A549 (cell line): ENCODE data around the gene TUBB3. TPM values are rescaled to one million over a fixed set of nuclear protein-coding genes. Genes with fewer than 3 reads are reported as not detected.

Experiments
- ATAC-seq, 2 experiments: fragments of 200-7000 bp in 1 of 2; fragments of >200 bp in 1 of 2; cut with Nextera tagmentation in 1 of 2; cut with Tn5 transposase in 1 of 2; 3 replicates each; pipeline versions ENCODE4 v1.8.0 to v1.9.1; 2018 to 2020; ENCODE audit warnings: mild to moderate bottlenecking in 1 of 2, moderate library complexity in 1 of 2
- CTCF ChIA-PET: fragments of 300-600 bp; sonication (Branson Sonifier 250); formaldehyde crosslinking; extraction: SDS; loops from one replicate; lab custom pipeline; 2021; ENCODE audit warnings: antibody characterized with exemption, inconsistent platforms; lab: Yijun Ruan, JAX
- POLR2A ChIA-PET: fragments of 350-600 bp; formaldehyde crosslinking; extraction: SDS; loops from one replicate; lab custom pipeline; 2021; ENCODE audit warnings: antibody characterized with exemption, inconsistent platforms; lab: Yijun Ruan, JAX
- DNase-seq, 2 experiments: peaks; one replicate each; pipeline versions ENCODE4 v3.0.0 to v3.0.0-alpha.2; 2011 to 2016; ENCODE audit warnings: low read depth in 1 of 2, low spot score in 1 of 2
- FAIRE-seq: peaks from 2 replicates; lab custom pipeline; 2011; peaks lifted over from hg19 to GRCh38; lab: Jason Lieb, UNC
- H3K27ac ChIP-seq, 2 experiments: fragments of >200 bp; sonication (Bioruptor Twin); formaldehyde crosslinking; 3 replicates each; pipeline ENCODE4 v1.5.1; 2016 to 2017
- H3K4me1 ChIP-seq: fragments of >200 bp; sonication (Bioruptor Twin); formaldehyde crosslinking; 3 replicates; pipeline ENCODE4 v1.6.1; 2016
- H3K4me2 ChIP-seq: fragments of >200 bp; sonication (Bioruptor Twin); formaldehyde crosslinking; 3 replicates; pipeline ENCODE4 v1.6.1; 2016
- H3K4me3 ChIP-seq: fragments of >200 bp; sonication (Bioruptor Twin); formaldehyde crosslinking; 3 replicates; pipeline ENCODE4 v1.5.1; 2016
- H3K9me3 ChIP-seq: fragments of >200 bp; sonication (Bioruptor Twin); formaldehyde crosslinking; 3 replicates; pipeline ENCODE4 v1.6.1; 2016
- BCL3 ChIP-seq: fragments of >200 bp; sonication (Bioruptor Twin); formaldehyde crosslinking; IDR thresholded peaks from 3 replicates; pipeline ENCODE4 v1.6.1; 2016
- CBX8 ChIP-seq: fragments of 200-600 bp; sonication (generic); IDR thresholded peaks from 2 replicates; pipeline ENCODE4 v1.6.1; 2016
- CEBPB ChIP-seq, 2 experiments: fragments of >200 bp in 1 of 2; sonication (Bioruptor Twin) in 1 of 2; formaldehyde crosslinking in 1 of 2; IDR thresholded peaks; 2 replicates each; pipeline ENCODE4 v1.6.1; 2012 to 2016
- CHD2 ChIP-seq: fragments of 150-350 bp; IDR thresholded peaks from 2 replicates; pipeline ENCODE4 v1.6.1; 2014; ENCODE audit warnings: low read length; ENCODE audit not compliant: partially characterized antibody
- CTCF ChIP-seq: fragments of >200 bp; sonication (Bioruptor Twin); formaldehyde crosslinking; IDR thresholded peaks from 3 replicates; pipeline ENCODE4 v1.5.1; 2016
- EHF ChIP-seq: fragments of 250-450 bp; sonication (Bioruptor Pico); IDR thresholded peaks from 2 replicates; pipeline ENCODE4 v1.5.0; 2020; ENCODE audit warnings: mild to moderate bottlenecking
- ELK1 ChIP-seq: fragments of 150-350 bp; IDR thresholded peaks from 2 replicates; pipeline ENCODE4 v1.6.1; 2014; ENCODE audit warnings: low read depth, mild to moderate bottlenecking, low read length
- JUN ChIP-seq, 2 experiments: fragments of >200 bp; sonication (Bioruptor Twin); formaldehyde crosslinking; IDR thresholded peaks; 2 replicates in 1 of 2; 3 replicates in 1 of 2; pipeline ENCODE4 v1.6.1; 2016 to 2017
- JUNB ChIP-seq: fragments of >200 bp; sonication (Bioruptor Twin); formaldehyde crosslinking; IDR thresholded peaks from 2 replicates; pipeline ENCODE4 v1.6.1; 2016
- KDM1A ChIP-seq: fragments of 200-600 bp; sonication (generic); IDR thresholded peaks from 2 replicates; pipeline ENCODE4 v1.6.1; 2016; ENCODE audit warnings: low read depth, mild to moderate bottlenecking
- MAFK ChIP-seq: fragments of 450-650 bp; IDR thresholded peaks from 2 replicates; pipeline ENCODE4 v1.6.1; 2014; ENCODE audit not compliant: partially characterized antibody
- NPAS2 ChIP-seq: fragments of 250-450 bp; sonication (Bioruptor Pico); IDR thresholded peaks from 2 replicates; pipeline ENCODE4 v1.8.0; 2022; ENCODE audit warnings: mild to moderate bottlenecking, moderate library complexity, borderline replicate concordance
- PBX3 ChIP-seq: IDR thresholded peaks from 2 replicates; pipeline ENCODE4 v1.6.1; 2012
- PHF8 ChIP-seq: fragments of 200-600 bp; sonication (generic); IDR thresholded peaks from 2 replicates; pipeline ENCODE4 v1.6.1; 2016; ENCODE audit warnings: low read depth, mild to moderate bottlenecking, antibody characterized with exemption, moderate library complexity, borderline replicate concordance
- POLR2A ChIP-seq: IDR thresholded peaks from 2 replicates; pipeline ENCODE4 v1.6.1; 2012; ENCODE audit warnings: mild to moderate bottlenecking, low read length
- RAD21 ChIP-seq, 2 experiments: fragments of >200 bp in 1 of 2; sonication (Bioruptor Twin) in 1 of 2; formaldehyde crosslinking in 1 of 2; IDR thresholded peaks in 1 of 2; conservative IDR thresholded peaks in 1 of 2; 2 replicates in 1 of 2; 3 replicates in 1 of 2; pipeline ENCODE4 v1.6.1; 2012 to 2018; ENCODE audit warnings: inconsistent platforms in 1 of 2
- SMC3 ChIP-seq: fragments of >200 bp; sonication (Bioruptor Twin); formaldehyde crosslinking; IDR thresholded peaks from 3 replicates; pipeline ENCODE4 v1.6.1; 2018; ENCODE audit warnings: inconsistent platforms
- TP53 ChIP-seq: fragments of 250-450 bp; sonication (Bioruptor Pico); IDR thresholded peaks from 2 replicates; pipeline ENCODE4 v1.5.0; 2021; ENCODE audit warnings: mild to moderate bottlenecking, moderate library complexity
- ZFP36 ChIP-seq: fragments of 450-650 bp; IDR thresholded peaks from 2 replicates; pipeline ENCODE4 v1.6.1; 2014; ENCODE audit warnings: borderline replicate concordance; ENCODE audit not compliant: partially characterized antibody
- ZSCAN20 ChIP-seq: fragments of 250-450 bp; sonication (Bioruptor Pico); IDR thresholded peaks from 2 replicates; pipeline ENCODE4 v1.8.0; 2022; ENCODE audit warnings: mild to moderate bottlenecking, moderate library complexity
- WGBS: methylation state at CpG from one replicate; pipeline ENCODE4 v1.1.6; 2017; ENCODE audit errors: missing lambda C conversion rate; 5-methylcytosine and 5-hydroxymethylcytosine counted together
- polyA plus RNA-seq, 4 experiments: library from polyadenylated mRNA; depleted of rRNA in 3 of 4; stranded (reverse); fragments of >200 nt; fragmentation: RNase III in 1 of 4; extraction: RNeasy Plus Mini Kit Qiagen cat#74134 plus additional on column Dnase treatment in 1 of 4; gene quantifications; 2 replicates in 3 of 4; 3 replicates in 1 of 4; pipeline ENCODE4 v1.2.3, GENCODE V29; 2011 to 2017

TUBB3 gene
- polyA plus RNA-seq, 2 of the 4 experiments (the other 2 are of a cell fraction): 48.9 to 163 TPM

GRCh38 chr16:89952551-89952950 is 29.4 kb downstream of the TUBB3 start (continued):
- no peak for TF ChIP-seq ZFP36

- CTCF ChIA-PET: interaction anchor here (0.6 to 1.7 kb wide), 2 partner anchors 15 to 34 kb away, joined by 4 read pairs; no protein-coding TSS in a partner anchor
- no peak for ATAC-seq
Measured at GRCh38 chr16:89953671-89954406, 30.7 kb downstream of the TUBB3 start.

More at GRCh38 chr16:89953671-89954406, 30.7 kb downstream of the TUBB3 start:
- H3K4me2 ChIP-seq: no peak overlapping the region
- DNase-seq (no peak), FAIRE-seq (no peak)
- H3K4me3 ChIP-seq: no peak overlapping the region
- peaks cover 6% of the 10 kb centered on the region; the same call in 1 of the 3 replicates for H3K4me1 ChIP-seq
- POLR2A ChIA-PET: no interaction called here
- no peak overlapping the region for H3K27ac ChIP-seq
- TF ChIP-seq NPAS2 (no peak), ELK1 (no peak), JUN (IDR thresholded peaks at IDR 0.05) (no peak), SMC3 (no peak), CBX8 (no peak), POLR2A (no peak), MAFK (no peak), PBX3 (no peak), CEBPB (IDR thresholded peaks at IDR 0.05) (no peak), KDM1A (no peak), BCL3 (no peak), CTCF (no peak), CHD2 (no peak), EHF (CRISPR knock-in tag) (no peak), RAD21 (conservative IDR thresholded peaks at IDR 0.05 in 1 of 2, IDR thresholded peaks at IDR 0.05 in 1 of 2) (no peak), ZSCAN20 (CRISPR knock-in tag) (no peak), PHF8 (no peak), JUNB (no peak), ZFP36 (no peak), TP53 (CRISPR knock-in tag) (no peak)
- H3K9me3 ChIP-seq: no peaks in the 10 kb centered on the region
- 94% methylated on average over 11 of the region's 11 CpGs for WGBS
